BJ (cell line): ENCODE measurements around the gene C1QTNF3. TPM values are rescaled to one million over a fixed set of nuclear protein-coding genes. Genes with fewer than 3 reads are reported as not detected.

Source experiments
- CTCF ChIA-PET: fragments of 350-600 bp; formaldehyde crosslinking; extraction: SDS; loops from one replicate; lab custom pipeline; 2021; ENCODE audit warnings: antibody characterized with exemption, inconsistent platforms; lab: Yijun Ruan, JAX
- POLR2A ChIA-PET: fragments of 300-600 bp; sonication (Branson Sonifier 250); formaldehyde crosslinking; extraction: SDS; loops from one replicate; lab custom pipeline; 2021; ENCODE audit warnings: antibody characterized with exemption; lab: Charles Lee
- DNase-seq: peaks from one replicate; pipeline ENCODE4 v3.0.0-alpha.2; 2011; ENCODE audit warnings: low read depth
- H3K27me3 ChIP-seq: 2 replicates; pipeline ENCODE4 v1.6.0; 2011; ENCODE audit warnings: low read length; ENCODE audit not compliant: control insufficient read depth, insufficient read depth
- H3K36me3 ChIP-seq: 2 replicates; pipeline ENCODE4 v1.5.1; 2011; ENCODE audit warnings: low read length; ENCODE audit not compliant: control insufficient read depth, insufficient read depth
- H3K4me3 ChIP-seq: 2 replicates; pipeline ENCODE4 v1.5.1; 2011; ENCODE audit warnings: low read depth, mild to moderate bottlenecking, control low read depth, low read length
- CTCF ChIP-seq: IDR thresholded peaks from 2 replicates; pipeline ENCODE4 v1.5.1; 2011; ENCODE audit warnings: low read depth, mild to moderate bottlenecking, control low read depth, inconsistent platforms, low read length, moderate library complexity; ENCODE audit not compliant: insufficient read depth
- polyA plus RNA-seq: library from polyadenylated mRNA; depleted of rRNA; stranded (reverse); fragments of >200 nt; gene quantifications from 2 replicates; pipeline ENCODE4 v1.2.3, GENCODE V29; 2011

Gene C1QTNF3
- polyA plus RNA-seq, 1 experiment: 1.8 TPM

- ChIA-PET CTCF (interaction anchor here (1.2 kb wide), 1 partner anchor 10 kb away, joined by 3 read pairs; no protein-coding TSS in a partner anchor), POLR2A (no interaction called here)
- no peaks in the 10 kb centered on the region for H3K27me3 ChIP-seq
- H3K36me3 ChIP-seq: no peaks in the 10 kb centered on the region
- DNase-seq: no peak
- no peak overlapping the region for H3K4me3 ChIP-seq
- no peak for TF ChIP-seq CTCF
These were observed 14.6 kb upstream of the C1QTNF3 start for GRCh38 chr5:34057569-34057968.

- POLR2A ChIA-PET: no interaction called here
- no peak for DNase-seq
These were observed 14.1 kb upstream of the C1QTNF3 start for GRCh38 chr5:34057118-34057517.

GRCh38 chr5:34055667-34056066 is 12.7 kb upstream of the C1QTNF3 start:
- CTCF ChIA-PET: interaction anchor here (0.5 to 1.8 kb wide), 2 partner anchors 42 to 43 kb away, joined by 3 to 4 read pairs; no protein-coding TSS in a partner anchor
- Histone ChIP-seq H3K36me3 (no peaks in the 10 kb centered on the region), H3K4me3 (no peak overlapping the region), H3K27me3 (no peaks in the 10 kb centered on the region)
- DNase-seq: no peak
- POLR2A ChIA-PET: no interaction called here
- no peak for TF ChIP-seq CTCF

More at GRCh38 chr5:34057118-34057517, 14.1 kb upstream of the C1QTNF3 start:
- TF ChIP-seq CTCF: no peak
- CTCF ChIA-PET: no interaction called here
- Histone ChIP-seq H3K27me3 (no peaks in the 10 kb centered on the region), H3K36me3 (no peaks in the 10 kb centered on the region), H3K4me3 (no peak overlapping the region)

GRCh38 chr5:34054400-34054729 is 11.4 kb upstream of the C1QTNF3 start:
- Histone ChIP-seq H3K36me3 (no peaks in the 10 kb centered on the region), H3K27me3 (no peaks in the 10 kb centered on the region), H3K4me3 (no peak overlapping the region)
- POLR2A ChIA-PET: no interaction called here
- CTCF ChIA-PET: interaction anchor here (1.8 kb wide), 1 partner anchor 41 kb away, joined by 4 read pairs; no protein-coding TSS in a partner anchor
- no peak for TF ChIP-seq CTCF
- DNase-seq: no peak

- CTCF ChIA-PET: interaction anchor here (1.8 kb wide), 1 partner anchor 41 kb away, joined by 4 read pairs; no protein-coding TSS in a partner anchor
- Histone ChIP-seq H3K36me3 (no peaks in the 10 kb centered on the region), H3K27me3 (no peaks in the 10 kb centered on the region), H3K4me3 (no peak overlapping the region)
- POLR2A ChIA-PET: no interaction called here
- no peak for DNase-seq
- TF ChIP-seq CTCF: no peak
These were observed 10.8 kb upstream of the C1QTNF3 start for GRCh38 chr5:34053571-34054399.
